AG04450 (cell line): ENCODE measurements around the gene PITPNM3. TPM values are rescaled to one million over a fixed set of nuclear protein-coding genes. Genes with fewer than 3 reads are reported as not detected.

Experiments used
- CTCF ChIA-PET: fragments of 300-600, 350-600 bp; formaldehyde crosslinking; extraction: SDS; loops from one replicate; lab custom pipeline; 2022; ENCODE audit warnings: antibody characterized with exemption, inconsistent platforms; lab: Charles Lee
- POLR2A ChIA-PET: fragments of 350-600 bp; formaldehyde crosslinking; extraction: SDS; loops from one replicate; lab custom pipeline; 2021; ENCODE audit warnings: antibody characterized with exemption, inconsistent platforms; lab: Yijun Ruan, JAX
- DNase-seq: peaks from one replicate; pipeline ENCODE4 v3.0.0-alpha.2; 2011; ENCODE audit warnings: low read depth, low spot score
- H3K27ac ChIP-seq: one replicate; pipeline ENCODE4 v1.5.1; 2012; ENCODE audit warnings: low read depth, low read length, control low read depth
- H3K27me3 ChIP-seq: one replicate; pipeline ENCODE4 v1.6.0; 2012; ENCODE audit warnings: low read length; ENCODE audit not compliant: control insufficient read depth, insufficient read depth
- H3K4me3 ChIP-seq: 2 replicates; pipeline ENCODE4 v1.5.1; 2011; ENCODE audit warnings: mild to moderate bottlenecking, low read depth, low read length, control low read depth
- H3K9me3 ChIP-seq: 2 replicates; pipeline ENCODE4 v1.5.1; 2012; ENCODE audit warnings: low read length; ENCODE audit not compliant: control insufficient read depth, insufficient read depth
- polyA minus RNA-seq: library from RNA; depleted of rRNA, polyadenylated mRNA; stranded (reverse); fragments of >200 nt; gene quantifications from 2 replicates; pipeline ENCODE4 v1.2.3, GENCODE V29; 2011; rRNA and poly(A)+ RNA removed
- polyA plus RNA-seq: library from polyadenylated mRNA; depleted of rRNA; stranded (reverse); fragments of >200 nt; gene quantifications from 2 replicates; pipeline ENCODE4 v1.2.3, GENCODE V29; 2011; rRNA removed
- TF ChIP-seq, protein P1 (sequence below): IDR thresholded peaks from 2 replicates; pipeline ENCODE4 v1.5.1; 2011; ENCODE audit warnings: low read depth, low read length, control low read depth, inconsistent platforms

Gene PITPNM3
- 0.38 and 0.45 TPM in 2 replicates for polyA plus RNA-seq
- polyA minus RNA-seq = 0.55 and 0.65 TPM in 2 replicates

GRCh38 chr17:6556121-6557039 is at the start of gene PITPNM3:
Gene PITPNM3, minus strand, starts transcription at chr17:6556555. Its CDS starts 149 bp downstream, at chr17:6556406.
- no peak for DNase-seq
- Histone ChIP-seq H3K27ac (no peak within 1 kb of the TSS), H3K27me3 (peaks cover 29% of the 10 kb centered on the region), H3K4me3 (peak within 1 kb of the TSS; percentile 54), H3K9me3 (no peaks in the 10 kb centered on the region; the same call in 1 of the 2 replicates)
- ChIA-PET POLR2A (no interaction called here), CTCF (no interaction called here)
- TF ChIP-seq, protein P1, sequence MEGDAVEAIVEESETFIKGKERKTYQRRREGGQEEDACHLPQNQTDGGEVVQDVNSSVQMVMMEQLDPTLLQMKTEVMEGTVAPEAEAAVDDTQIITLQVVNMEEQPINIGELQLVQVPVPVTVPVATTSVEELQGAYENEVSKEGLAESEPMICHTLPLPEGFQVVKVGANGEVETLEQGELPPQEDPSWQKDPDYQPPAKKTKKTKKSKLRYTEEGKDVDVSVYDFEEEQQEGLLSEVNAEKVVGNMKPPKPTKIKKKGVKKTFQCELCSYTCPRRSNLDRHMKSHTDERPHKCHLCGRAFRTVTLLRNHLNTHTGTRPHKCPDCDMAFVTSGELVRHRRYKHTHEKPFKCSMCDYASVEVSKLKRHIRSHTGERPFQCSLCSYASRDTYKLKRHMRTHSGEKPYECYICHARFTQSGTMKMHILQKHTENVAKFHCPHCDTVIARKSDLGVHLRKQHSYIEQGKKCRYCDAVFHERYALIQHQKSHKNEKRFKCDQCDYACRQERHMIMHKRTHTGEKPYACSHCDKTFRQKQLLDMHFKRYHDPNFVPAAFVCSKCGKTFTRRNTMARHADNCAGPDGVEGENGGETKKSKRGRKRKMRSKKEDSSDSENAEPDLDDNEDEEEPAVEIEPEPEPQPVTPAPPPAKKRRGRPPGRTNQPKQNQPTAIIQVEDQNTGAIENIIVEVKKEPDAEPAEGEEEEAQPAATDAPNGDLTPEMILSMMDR = no peak

GRCh38 chr17:6605142-6605541 is 48.8 kb upstream of the PITPNM3 start:
- H3K4me3 ChIP-seq = no peak overlapping the region
- TF ChIP-seq, protein P1 = no peak
- H3K27me3 ChIP-seq = no peaks in the 10 kb centered on the region
- H3K9me3 ChIP-seq = no peaks in the 10 kb centered on the region
- H3K27ac ChIP-seq = no peak overlapping the region
- DNase-seq = no peak
- ChIA-PET POLR2A (no interaction called here), CTCF (interaction anchor here (0.5 to 1.4 kb wide), 2 partner anchors 132 to 1016 kb away, joined by 4 to 5 read pairs; no protein-coding TSS in a partner anchor)

DNA sequence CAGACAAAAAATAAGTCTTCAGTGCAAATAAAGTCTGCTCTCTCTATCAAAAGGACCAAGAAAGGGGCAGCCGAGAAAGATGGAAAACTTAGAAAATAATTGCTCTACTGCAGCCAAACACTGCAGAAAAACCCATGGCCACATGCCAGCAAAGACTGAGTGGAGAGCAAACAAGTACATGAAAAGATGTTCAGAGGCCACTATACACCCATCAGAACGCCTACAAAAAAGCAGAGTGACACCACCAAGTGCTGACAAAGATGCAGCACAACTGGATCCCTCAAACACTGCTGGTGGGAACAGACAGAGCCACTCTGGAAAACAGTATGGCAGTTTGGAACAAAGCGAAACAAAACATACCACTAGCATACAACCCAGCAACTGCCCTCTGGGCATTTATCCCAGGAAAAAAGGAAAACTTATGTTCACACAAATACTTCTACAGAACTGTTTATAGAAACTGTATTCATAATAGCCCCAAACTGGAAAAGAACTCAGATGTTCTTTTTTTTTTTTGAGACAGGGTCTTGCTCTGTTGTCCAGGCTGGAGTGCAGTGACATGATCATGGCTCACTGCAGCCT is 47.5 kb upstream of the PITPNM3 start:
- Histone ChIP-seq H3K27me3 (no peaks in the 10 kb centered on the region), H3K27ac (no peak overlapping the region), H3K9me3 (no peaks in the 10 kb centered on the region), H3K4me3 (no peak overlapping the region)
- DNase-seq = no peak
- ChIA-PET CTCF (no interaction called here), POLR2A (no interaction called here)
- TF ChIP-seq, protein P1 = no peak

- H3K27me3 ChIP-seq = no peaks in the 10 kb centered on the region
- no peak overlapping the region for H3K4me3 ChIP-seq
- H3K27ac ChIP-seq = no peak overlapping the region
- no peaks in the 10 kb centered on the region for H3K9me3 ChIP-seq
- DNase-seq = no peak
- ChIA-PET POLR2A (interaction anchor here (0.8 kb wide), 1 partner anchor 10 kb away, joined by 4 read pairs; no protein-coding TSS in a partner anchor), CTCF (no interaction called here)
- TF ChIP-seq, protein P1 = no peak
These were observed 45.8 kb upstream of the PITPNM3 start for GRCh38 chr17:6602141-6602540.
